HG02610 (cell line): ENCODE measurements around the gene WHRN.

Source experiments
- ATAC-seq: cut with Tn5 transposase; IDR thresholded peaks from one replicate; pipeline ENCODE4 v1.9.1; 2021; ENCODE audit warnings: mild to moderate bottlenecking, moderate library complexity; ENCODE audit not compliant: unreplicated experiment

Gene WHRN

GRCh38 chr9:114515528-114515927 is 10.3 kb upstream of the WHRN start:
- ATAC-seq = no peak

- ATAC-seq = no peak
These were observed 8.6 kb upstream of the WHRN start for GRCh38 chr9:114513959-114514267.

GRCh38 chr9:114513055-114513958 is 8.0 kb upstream of the WHRN start:
- ATAC-seq = no peak

- ATAC-seq = no peak
These were observed 7.0 kb upstream of the WHRN start for GRCh38 chr9:114511978-114512874.

- no peak for ATAC-seq
These were observed 2.5 kb upstream of the WHRN start for GRCh38 chr9:114507726-114508125.

GRCh38 chr9:114506082-114506390 is 763 bp upstream of the WHRN start:
- ATAC-seq = no peak

GRCh38 chr9:114504341-114505186 is 709 bp downstream of the WHRN start:
- ATAC-seq = no peak

- ATAC-seq = no peak
These were observed 1.5 kb downstream of the WHRN start for GRCh38 chr9:114503522-114504340.

- ATAC-seq = no peak
These were observed 2.3 kb downstream of the WHRN start for GRCh38 chr9:114503009-114503408.

GRCh38 chr9:114501796-114502682 is 3.2 kb downstream of the WHRN start:
- ATAC-seq = no peak

GRCh38 chr9:114500697-114501292 is 4.5 kb downstream of the WHRN start:
- no peak for ATAC-seq

GRCh38 chr9:114499941-114500696 is 5.2 kb downstream of the WHRN start:
- no peak for ATAC-seq

GRCh38 chr9:114499528-114499927 is 5.7 kb downstream of the WHRN start:
- no peak for ATAC-seq

GRCh38 chr9:114497727-114498382 is 7.4 kb downstream of the WHRN start:
- no peak for ATAC-seq

- no peak for ATAC-seq
These were observed 8.0 kb downstream of the WHRN start for GRCh38 chr9:114497236-114497635.

GRCh38 chr9:114496011-114496410 is 9.3 kb downstream of the WHRN start:
- no peak for ATAC-seq

- ATAC-seq = no peak
These were observed 10.3 kb downstream of the WHRN start for GRCh38 chr9:114494776-114495569.
